Stomach (tissue), 4 donors: ENCODE results near the gene CLDN9.

Experiments
- EP300 ChIP-seq: sonication (generic); formaldehyde crosslinking; IDR thresholded peaks from one replicate; pipeline ENCODE4 v1.6.1; 2017; ENCODE audit warnings: antibody characterized with exemption
- POLR2AphosphoS5 ChIP-seq, 3 donors: sonication (generic); formaldehyde crosslinking; IDR thresholded peaks; one replicate each; pipeline ENCODE4 v1.6.1; 2016; ENCODE audit warnings: antibody characterized with exemption in 3 of 3

GRCh38 chr16:2999929-3000328 is 12.8 kb upstream of the CLDN9 start:
- no peak for TF ChIP-seq POLR2AphosphoS5 (IDR thresholded peaks at IDR 0.05)
- no peak for TF ChIP-seq EP300
